CD4-positive, alpha-beta T cell treated with Interleukin-21 for 1 hour (primary cell): Measurements from ENCODE around the gene IGFBP7.

Source experiments
- DNase-seq: peaks from one replicate; pipeline ENCODE4 v3.0.0-alpha.2; 2020

IGFBP7 gene, protein sequence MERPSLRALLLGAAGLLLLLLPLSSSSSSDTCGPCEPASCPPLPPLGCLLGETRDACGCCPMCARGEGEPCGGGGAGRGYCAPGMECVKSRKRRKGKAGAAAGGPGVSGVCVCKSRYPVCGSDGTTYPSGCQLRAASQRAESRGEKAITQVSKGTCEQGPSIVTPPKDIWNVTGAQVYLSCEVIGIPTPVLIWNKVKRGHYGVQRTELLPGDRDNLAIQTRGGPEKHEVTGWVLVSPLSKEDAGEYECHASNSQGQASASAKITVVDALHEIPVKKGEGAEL

DNA sequence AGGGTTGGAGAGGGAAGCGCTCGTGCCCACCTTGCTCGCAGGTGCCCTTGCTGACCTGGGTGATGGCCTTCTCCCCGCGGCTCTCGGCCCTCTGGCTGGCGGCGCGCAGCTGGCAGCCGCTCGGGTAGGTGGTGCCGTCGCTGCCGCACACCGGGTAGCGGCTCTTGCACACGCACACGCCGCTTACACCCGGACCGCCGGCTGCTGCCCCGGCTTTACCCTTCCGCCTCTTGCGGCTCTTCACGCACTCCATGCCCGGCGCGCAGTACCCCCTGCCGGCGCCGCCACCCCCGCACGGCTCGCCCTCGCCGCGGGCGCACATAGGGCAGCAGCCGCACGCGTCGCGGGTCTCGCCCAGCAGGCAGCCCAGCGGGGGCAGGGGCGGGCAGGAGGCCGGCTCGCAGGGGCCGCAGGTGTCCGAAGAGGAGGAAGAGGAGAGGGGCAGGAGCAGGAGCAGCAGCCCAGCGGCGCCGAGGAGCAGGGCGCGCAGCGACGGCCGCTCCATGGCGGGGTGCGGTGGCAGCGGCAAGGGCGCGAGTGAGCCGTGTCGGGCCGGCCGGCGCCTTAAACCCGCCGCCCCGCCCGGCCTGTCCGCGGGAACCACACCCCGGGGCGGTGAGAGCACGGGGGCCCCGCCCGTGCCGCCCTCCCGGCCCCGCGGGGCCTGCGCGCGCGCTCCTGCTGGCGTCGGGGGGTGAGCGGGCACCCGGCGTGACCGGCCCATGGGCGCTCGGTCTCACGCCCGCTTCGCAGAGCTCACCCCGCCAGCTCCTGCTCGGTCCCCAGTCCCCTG lies at the start of gene IGFBP7:
Gene IGFBP7, minus strand, starts transcription at position 539 of the 793 bp plus-strand sequence. Its CDS starts 34 bp downstream, at position 505.
- no peak for DNase-seq

DNA sequence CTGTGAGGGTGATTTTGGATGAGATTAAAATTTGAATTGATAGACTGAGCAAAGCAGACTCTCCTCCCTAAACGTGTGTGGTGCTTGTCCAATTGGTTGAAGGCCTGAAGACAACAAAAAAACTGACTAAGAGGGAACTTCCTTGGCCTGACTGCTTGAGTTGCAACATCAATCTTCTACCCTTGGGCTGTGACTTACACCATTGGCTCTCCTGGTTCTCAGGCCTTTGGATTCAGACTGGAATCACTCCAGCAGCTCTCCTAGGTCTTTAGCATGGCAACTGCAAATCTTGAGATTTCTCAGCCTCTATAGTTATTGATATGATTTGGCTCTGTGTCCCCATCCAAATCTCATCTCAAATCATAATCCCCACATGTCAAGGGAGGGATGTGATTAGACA lies 49.7 kb upstream of the IGFBP7 start:
- no peak for DNase-seq

DNA sequence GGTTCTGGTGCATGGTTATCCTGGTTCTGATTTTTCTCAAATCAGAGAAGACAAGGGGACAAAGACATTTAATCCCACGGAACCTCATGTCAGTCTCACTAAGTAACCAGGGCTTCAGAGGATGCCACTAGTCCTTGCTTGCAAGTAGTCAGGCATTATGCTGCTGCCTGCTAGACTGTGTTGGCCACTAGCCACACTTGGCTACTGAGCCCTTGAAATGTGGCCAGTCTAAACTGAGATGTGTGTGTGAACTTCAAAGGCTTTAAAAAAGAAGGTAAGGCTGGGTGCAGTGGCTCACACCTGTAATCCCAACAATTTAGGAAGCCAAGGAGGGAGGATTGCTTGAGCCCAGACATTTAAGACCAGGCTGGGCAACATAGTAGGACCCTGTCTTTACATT lies 48.6 kb upstream of the IGFBP7 start:
- no peak for DNase-seq

DNA sequence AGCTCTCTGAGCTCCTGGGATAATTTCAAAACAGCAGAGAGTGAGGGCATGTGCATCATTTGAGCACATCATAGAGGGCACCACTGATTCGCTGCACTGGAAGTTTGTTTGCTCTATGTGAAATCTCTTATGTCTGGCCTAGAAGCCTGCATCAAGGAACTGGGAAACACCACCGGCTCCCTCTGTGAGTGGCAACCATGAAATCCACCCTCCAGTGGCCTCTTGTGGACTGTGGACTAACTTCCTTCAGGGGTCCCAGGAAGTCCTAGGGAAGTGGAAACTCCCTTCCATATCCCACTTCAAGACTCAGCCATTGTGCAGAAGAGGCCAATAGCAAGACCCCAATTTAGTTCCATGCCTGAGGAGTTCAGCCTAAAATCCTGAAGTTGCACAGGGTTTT lies 48.0 kb upstream of the IGFBP7 start:
- DNase-seq: no peak

DNA sequence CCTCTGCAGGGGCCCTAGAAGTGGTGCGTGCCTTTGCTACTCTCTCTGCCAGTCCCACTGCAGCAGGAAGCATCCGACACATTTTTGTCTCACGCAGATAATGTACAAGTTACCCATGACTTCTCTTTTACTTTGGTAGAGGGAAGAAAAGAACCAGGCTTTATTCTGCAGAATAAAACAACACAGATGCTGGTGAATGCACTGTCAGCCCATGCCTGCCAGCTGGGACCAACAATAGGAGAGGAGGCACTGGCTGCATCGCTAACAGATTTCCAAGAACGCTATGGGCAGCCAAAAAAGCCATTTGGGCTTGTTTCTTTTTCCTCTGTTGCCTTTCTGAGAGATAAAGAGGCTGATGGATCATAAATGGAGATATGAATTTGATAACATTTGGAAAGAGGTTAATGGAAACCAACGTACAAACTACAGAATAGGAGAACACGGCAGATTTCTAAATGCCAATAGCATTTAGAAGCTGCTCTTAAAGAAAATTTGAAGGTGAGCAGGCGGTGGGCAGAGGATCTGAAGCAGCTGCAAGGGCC lies 47.5 kb upstream of the IGFBP7 start:
- DNase-seq: no peak

DNA sequence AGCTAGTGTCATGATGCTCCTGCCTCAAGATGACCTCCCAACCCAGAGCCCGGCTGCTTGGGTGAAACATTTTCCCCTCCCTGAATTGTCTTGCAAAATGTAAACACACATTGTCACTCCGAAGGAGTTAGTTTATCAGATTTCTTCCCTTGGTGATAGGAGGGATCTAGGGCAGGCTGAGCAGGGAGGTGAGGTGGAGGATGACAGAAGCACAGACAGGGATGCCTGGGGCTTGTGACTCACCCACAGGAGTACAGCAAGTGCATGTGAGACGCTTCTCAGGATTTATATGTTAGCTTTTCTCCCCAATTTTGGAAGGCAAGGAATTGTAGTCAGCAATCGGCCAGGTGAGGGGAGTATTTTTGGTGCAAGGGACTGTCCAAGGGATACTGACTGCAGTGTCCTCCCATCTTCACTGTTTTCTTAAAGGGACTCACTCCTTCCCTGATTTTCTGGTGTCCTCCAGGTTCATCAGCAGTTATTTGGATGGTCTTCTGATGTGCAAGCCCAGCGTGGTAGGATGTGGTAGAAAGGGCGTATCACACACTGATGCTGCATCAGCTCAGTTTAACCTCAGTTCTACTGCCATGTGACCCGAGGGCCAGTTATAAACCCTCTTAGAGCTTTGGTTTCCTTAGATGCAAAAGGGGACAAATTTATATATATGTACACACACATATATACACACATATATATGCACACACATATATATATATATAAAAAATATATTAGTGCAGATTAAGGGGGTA lies 46.2 kb upstream of the IGFBP7 start:
- DNase-seq: no peak

DNA sequence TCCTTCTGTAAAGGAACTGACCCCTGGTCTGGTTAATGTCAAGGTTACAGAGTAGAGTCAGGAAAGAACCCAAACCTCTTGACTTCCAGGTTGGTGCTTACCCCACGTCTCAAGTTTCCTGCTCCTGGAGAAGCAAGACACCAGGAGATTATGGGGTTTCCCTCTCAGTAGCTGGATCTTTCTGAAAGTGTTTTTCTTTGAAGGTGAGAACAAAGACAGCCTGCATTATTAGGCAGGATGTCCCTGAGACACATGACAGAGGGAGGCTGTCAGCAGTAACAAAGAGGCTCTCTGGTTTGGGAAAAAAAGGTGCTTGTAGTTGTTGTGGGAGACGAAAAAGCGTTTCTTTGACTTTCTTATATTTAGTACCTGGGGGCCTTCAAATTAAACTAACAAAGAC lies 44.7 kb upstream of the IGFBP7 start:
- DNase-seq: no peak

DNA sequence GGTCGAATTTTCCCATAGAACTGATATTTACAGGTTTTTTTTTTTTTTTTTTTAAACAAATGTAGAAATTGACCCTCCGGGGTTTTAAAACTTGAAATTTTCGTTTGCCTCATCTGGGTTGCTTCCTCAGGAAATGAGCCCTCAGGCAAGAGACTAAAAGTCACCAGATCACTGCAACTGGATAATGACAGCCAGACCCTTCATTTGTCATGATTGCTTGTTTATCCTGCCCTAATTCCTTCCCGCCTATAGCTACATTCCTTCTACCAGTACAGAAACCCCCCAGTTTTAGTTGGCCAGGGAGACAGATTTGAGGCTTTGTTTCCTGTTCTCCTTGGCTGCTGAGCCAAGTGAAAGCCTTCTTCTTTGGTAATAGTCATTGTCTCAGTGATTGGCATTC lies 44.0 kb upstream of the IGFBP7 start:
- no peak for DNase-seq

DNA sequence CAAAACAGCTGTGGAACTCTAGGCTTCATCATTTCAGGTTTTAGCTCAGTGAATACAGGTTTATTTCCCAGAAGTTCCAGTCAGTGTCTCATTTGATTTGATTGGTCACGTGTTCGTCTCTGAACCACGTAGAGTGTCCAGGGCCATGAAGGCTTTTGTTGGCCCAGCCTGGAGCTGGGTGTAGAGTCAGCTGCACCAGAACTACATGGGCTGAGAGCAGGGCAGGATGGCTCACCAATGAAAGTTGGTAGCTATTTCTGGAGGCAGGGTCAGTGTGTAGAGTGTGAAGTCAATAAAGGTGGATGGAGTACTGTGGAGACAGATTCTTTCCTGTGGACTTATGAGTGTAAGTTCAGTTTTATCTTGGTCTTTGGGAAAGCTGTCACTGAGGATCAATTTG lies 43.0 kb upstream of the IGFBP7 start:
- DNase-seq: no peak

DNA sequence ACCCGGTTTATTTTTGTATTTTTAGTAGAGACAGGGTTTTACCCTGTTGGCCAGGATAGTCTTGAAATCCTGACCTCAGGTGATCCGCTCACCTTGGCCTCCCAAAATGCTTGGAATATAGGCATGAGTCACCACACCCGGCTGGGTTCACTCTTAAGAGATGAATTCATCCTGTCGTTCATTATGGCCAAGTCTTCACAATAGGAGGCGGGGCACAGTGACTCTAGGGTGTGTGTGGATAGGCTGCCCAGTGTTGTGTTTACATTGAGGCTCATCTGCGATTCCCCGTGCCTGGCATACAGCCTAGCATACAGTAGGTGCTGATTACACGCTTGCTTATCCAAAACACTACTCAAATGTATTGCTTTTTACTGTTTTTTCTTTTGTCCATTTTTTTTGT lies 41.3 kb upstream of the IGFBP7 start:
- no peak for DNase-seq

DNA sequence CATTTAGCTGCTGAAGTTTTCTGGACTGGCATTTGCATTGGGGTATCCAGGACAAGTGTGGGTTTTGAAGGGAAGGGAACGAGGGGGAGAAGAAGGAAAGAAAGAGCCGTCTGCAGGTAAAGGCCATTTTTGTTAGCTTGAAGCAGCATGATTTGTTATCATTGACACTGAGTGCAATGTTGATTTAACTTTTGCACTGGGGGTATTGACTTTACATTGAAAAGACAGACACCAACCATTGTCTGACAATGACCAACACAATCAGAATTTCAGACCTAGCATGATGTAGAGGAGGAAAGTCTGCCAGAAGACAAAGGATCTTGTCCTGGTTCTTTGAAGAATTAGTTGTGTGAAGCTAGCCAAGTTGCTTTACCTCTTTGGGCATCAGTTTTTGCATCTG lies 39.6 kb upstream of the IGFBP7 start:
- DNase-seq: no peak

DNA sequence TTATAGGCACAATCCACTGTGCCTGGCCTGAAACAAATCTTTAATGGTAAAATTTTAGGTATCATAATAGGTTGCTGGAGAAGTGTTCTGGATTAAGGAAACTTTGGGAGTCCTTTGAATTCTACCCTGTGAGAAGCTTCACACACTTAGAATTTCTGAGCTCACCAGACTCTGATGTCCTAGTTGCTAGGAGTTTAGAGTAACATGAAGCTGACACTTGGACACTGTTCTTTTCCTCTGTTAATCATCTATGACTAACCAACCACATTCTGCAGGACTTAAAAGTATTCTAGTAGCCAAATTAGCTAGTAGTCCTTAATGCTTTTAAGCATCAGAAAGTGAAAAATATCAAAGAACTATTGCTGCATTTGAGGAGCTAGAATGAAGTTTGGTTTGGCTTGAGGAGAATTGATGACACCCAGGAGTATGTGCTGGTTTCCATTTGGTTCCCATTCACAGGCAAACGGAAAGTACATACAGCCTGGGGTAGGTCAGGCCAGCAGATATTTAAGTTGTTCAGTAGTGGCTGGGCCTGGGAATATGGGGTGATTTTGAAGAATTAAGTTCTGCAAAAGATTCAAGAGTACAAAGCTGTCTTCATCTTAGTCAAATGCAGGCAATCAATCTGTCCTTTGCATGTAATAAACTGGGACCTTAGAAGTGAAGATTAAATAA lies 38.8 kb upstream of the IGFBP7 start:
- no peak for DNase-seq

DNA sequence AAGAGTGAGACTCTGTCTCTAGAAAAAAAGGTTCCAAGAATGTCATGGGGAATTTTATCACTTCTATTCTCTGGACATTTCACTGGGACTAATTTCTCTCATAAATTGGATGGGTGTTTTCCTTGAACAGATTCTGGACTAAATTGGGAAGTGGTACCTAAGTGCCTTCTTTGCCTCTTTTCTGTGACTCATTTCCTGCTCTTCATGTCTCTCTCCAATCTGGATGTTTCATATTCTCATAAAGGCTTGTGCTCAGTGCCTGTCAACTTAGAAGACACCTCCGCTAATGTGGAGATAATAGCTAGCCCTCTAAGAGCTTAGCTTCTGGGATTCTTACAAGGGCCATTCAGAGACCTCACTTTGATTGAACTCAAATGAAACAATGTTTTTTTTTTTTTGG lies 38.0 kb upstream of the IGFBP7 start:
- no peak for DNase-seq

DNA sequence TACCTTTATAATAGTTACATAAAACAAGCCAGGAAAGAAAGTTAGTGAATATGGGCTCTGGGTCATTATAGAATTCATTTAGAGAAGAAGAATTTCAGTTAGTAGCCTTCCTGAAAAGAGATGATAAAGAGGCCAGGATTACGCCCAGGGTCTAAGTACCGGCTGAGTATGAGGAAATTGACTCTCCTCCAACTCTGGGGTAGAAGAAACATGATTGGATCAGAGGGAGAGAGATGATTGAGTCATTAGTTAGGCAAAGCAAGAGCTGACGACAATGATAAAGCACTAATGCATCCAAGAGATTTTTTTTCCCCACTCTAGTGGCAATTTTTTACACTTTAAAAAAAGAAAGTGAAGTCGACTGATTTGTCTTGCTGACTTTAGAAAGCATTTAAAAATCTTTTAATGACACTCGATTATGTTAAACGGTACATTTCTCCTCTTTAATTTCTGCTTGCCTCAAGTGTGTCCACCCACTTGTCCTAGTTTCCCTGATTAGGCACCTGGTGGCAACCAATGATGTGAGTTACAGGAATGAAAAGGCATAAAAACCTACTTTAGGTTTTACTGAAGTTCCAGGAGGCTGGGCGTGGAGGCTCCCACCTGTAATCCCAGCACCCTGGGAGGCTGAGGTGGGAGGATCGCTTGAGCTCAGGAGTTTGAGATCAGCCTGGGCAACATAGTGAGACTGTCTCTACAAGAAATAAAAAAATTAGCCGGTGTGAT lies 37.3 kb upstream of the IGFBP7 start:
- DNase-seq: no peak

DNA sequence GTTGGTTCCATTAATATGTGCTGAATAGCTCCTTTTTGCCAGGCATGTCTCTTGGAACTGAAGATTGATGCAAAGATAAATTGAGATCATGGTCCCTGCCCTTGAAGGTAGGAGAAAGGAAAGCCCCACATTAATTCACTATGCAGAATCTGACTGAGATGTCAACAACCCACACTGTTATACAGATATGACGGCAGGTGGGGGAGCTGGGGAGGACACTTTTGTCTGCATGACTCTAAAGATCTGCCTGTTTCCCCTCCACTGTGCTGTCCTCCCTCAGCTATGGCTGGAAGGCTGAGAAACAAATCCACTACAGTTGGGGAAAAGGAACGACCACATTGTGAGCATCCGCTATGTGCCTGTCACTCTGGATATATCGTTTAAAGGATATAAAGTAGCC lies 36.3 kb upstream of the IGFBP7 start:
- no peak for DNase-seq

DNA sequence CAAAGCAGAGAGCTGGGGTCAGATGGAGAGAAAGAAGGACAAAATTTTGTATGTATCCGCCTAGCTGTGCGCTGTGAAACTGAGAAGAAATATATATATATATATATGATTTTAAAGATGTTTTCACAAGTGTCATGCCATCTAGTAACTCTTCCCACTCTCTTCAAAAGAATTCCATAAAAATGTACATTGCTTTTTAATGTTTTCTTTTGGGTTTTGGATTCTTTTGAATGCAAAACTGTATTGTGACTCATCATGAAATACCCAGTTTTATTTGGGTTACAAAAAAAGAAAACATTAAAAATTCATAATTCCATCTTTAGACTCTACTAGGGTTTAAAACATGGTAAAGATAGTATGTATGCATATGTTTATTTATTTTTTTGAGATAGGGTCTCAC lies 34.3 kb upstream of the IGFBP7 start:
- no peak for DNase-seq

DNA sequence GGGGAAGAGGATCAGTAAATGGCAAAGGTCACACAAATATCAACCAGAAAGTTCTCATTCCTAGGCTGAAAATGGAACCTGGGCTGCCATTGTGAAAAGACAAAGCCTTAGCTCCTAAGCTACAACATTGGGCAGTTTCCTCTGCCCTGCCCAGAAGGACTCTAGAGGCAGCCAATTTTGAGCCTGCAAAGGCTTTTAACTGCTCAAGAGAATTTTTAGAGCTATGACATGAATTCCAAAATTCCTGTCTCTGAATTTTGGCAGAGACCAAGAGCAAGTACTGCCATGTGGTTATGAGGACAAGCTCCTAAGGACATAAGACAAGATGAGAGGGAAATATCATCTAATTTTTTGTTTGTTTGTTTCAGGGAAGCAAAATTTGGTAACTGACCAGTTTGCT lies 29.6 kb upstream of the IGFBP7 start:
- DNase-seq: no peak

DNA sequence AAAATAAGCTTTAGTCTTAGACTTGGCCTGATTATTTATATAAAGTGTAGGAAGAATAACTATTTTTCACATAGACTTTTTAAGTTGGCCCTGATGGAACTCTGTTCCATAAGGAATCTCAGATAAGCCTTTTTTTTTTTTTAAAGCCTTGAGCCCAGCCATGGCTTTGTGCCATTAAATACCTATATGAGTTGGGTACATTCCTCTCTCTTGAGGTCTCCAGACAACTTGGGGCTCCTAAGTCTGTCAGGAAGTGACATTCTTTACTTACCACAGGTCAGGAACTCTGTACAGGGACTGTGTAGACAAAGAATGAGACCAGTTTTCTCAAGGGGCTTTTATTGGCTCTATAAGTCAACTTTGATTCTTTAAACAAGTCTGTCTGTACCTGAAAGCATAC lies 27.1 kb upstream of the IGFBP7 start:
- no peak for DNase-seq

DNA sequence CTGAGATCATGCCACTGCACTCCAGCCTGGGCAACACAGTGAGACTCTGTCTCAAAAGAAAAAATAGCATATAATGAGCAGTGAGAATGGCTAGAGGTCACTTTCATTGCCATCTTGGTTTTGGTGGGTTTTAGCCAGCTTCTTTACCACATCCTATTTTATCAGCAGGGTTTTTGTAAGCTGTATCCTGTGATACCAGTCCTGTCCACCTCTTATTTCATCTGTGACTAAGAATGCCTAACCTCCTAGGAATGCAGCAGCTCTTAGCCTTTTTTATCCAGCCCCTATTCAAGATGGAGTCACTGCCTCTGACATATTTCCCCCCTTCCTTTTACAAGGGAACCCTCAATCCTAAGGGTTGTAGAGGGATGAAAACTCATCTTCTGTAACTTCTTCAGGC lies 26.1 kb upstream of the IGFBP7 start:
- DNase-seq: no peak

DNA sequence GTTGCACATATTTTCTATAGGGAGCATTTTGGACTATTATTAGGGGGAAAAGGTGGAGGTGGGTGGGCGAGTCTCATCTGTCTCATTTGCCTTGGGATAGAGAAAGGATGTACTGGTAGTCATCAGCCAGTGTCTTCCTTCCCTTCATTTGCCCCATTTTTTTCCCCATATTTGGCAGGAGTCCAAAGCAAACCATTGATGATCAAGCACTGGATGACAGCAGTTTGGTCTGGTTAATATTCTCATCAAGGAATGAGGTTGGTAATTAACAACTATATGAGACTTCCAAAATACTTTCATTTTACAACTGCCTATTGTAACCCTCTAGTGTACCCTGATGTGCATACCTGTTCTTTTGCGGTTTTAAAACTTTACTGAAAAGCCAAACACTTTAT lies 22.6 kb upstream of the IGFBP7 start:
- no peak for DNase-seq

DNA sequence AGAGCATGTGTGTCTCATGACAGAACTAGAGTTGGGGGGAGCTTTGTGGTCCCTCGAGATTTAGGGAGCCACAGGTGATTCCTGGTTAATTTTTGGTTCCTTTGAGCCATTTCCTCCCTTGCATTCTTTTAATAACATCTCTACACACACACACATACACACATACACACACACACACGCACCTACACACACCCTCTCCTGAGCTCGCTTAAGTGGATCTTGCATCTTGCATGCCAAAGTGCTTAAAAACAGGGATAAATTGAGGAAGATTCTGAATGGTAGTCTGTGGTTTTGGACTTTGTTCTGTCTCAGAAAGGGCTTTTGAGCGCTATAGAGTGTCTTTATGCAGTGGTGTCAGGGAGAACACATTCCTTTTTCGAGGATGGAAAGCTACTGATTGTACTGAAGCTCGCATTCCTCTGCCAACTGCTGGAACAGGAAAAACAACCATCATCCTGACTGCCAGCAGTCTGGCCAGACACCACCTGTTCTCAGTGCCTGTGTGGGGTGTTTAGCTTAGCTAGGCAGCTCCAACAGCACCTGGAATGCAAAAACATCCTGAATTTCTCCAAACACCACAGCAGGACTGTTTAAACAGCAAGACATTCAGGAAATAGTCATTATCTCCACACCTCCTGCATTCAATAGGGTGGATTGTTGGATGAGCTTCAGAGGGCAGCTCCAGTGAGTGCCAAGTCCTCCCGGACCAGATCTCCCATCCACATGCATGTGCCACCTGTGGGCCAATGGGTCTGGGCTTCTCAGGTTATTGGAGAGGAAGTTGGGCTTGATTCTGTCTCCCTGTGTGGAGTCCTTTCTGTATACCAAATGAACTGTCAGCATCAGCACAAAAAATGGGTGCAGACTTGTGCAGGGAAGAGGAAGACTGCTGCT lies 21.9 kb upstream of the IGFBP7 start:
- DNase-seq: no peak
